ENCODE data around the gene CHST1. TPM values are rescaled to one million over a fixed set of nuclear protein-coding genes. Genes with fewer than 3 reads are reported as not detected.

CHST1 gene
- total RNA-seq, 1 experiment from 2014 or later, result not detected

- H3K4me3 Mint-ChIP-seq (ENCODE audit: unreplicated experiment), result no peak overlapping the region
- ChIA-PET CTCF (no interaction called here), POLR2A (no interaction called here)
- TF ChIP-seq, protein P1, sequence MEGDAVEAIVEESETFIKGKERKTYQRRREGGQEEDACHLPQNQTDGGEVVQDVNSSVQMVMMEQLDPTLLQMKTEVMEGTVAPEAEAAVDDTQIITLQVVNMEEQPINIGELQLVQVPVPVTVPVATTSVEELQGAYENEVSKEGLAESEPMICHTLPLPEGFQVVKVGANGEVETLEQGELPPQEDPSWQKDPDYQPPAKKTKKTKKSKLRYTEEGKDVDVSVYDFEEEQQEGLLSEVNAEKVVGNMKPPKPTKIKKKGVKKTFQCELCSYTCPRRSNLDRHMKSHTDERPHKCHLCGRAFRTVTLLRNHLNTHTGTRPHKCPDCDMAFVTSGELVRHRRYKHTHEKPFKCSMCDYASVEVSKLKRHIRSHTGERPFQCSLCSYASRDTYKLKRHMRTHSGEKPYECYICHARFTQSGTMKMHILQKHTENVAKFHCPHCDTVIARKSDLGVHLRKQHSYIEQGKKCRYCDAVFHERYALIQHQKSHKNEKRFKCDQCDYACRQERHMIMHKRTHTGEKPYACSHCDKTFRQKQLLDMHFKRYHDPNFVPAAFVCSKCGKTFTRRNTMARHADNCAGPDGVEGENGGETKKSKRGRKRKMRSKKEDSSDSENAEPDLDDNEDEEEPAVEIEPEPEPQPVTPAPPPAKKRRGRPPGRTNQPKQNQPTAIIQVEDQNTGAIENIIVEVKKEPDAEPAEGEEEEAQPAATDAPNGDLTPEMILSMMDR (IDR thresholded peaks at IDR 0.05; ENCODE audit: insufficient read depth in 1 of 2, low read depth in 1 of 2, low read length in 1 of 2, severe bottlenecking in 1 of 2, unreplicated experiment in 1 of 2), result no peak
- H3K9me3 Mint-ChIP-seq (ENCODE audit: unreplicated experiment), result no peaks in the 10 kb centered on the region
- H3K4me3 ChIP-seq (ENCODE audit: low read depth, low read length), result no peak overlapping the region
- no peaks in the 10 kb centered on the region for H3K4me1 ChIP-seq
- H3K36me3 ChIP-seq (ENCODE audit: control insufficient read depth, insufficient read depth, low read length), result no peaks in the 10 kb centered on the region
- H3K27ac Mint-ChIP-seq (ENCODE audit: unreplicated experiment), result no peak overlapping the region
- no peaks in the 10 kb centered on the region for H3K4me1 Mint-ChIP-seq (ENCODE audit: low read depth, unreplicated experiment)
- H3K27me3 ChIP-seq (replicated peaks; ENCODE audit: control insufficient read depth, insufficient read depth, low read length), result no peaks in the 10 kb centered on the region; the same call in 1 of the 2 replicates
- H3K36me3 Mint-ChIP-seq (ENCODE audit: insufficient read depth, unreplicated experiment), result peaks cover 6% of the 10 kb centered on the region
- no TSS peak for BruUV-seq (replicated peaks)
- intact Hi-C loops (cut with micrococcal nuclease; ENCODE audit: unreplicated experiment), result no loop called here
- DNase-seq, result no peak
- no peaks in the 10 kb centered on the region for H3K9me3 ChIP-seq
- peaks cover 15% of the 10 kb centered on the region for H3K27me3 Mint-ChIP-seq (ENCODE audit: insufficient read depth, unreplicated experiment)
Measured at GRCh38 chr11:45672593-45672992, 7.2 kb upstream of the CHST1 start.

GRCh38 chr11:45671246-45672171 is 6.1 kb upstream of the CHST1 start:
- DNase-seq, result no peak
- POLR2A ChIA-PET, result no interaction called here
- no peaks in the 10 kb centered on the region for H3K9me3 Mint-ChIP-seq (ENCODE audit: unreplicated experiment)

GRCh38 chr11:45670386-45671135 is 5.1 kb upstream of the CHST1 start:
- DNase-seq, result no peak
- no peak overlapping the region for H3K27ac Mint-ChIP-seq (ENCODE audit: unreplicated experiment)
- POLR2A ChIA-PET, result no interaction called here
- no peaks in the 10 kb centered on the region for H3K4me1 ChIP-seq
- H3K27me3 ChIP-seq (replicated peaks; ENCODE audit: control insufficient read depth, insufficient read depth, low read length), result no peaks in the 10 kb centered on the region; the same call in 1 of the 2 replicates
- H3K4me1 Mint-ChIP-seq (ENCODE audit: low read depth, unreplicated experiment), result no peaks in the 10 kb centered on the region
- TF ChIP-seq, protein P1 (IDR thresholded peaks at IDR 0.05; ENCODE audit: insufficient read depth in 1 of 2, low read depth in 1 of 2, low read length in 1 of 2, severe bottlenecking in 1 of 2, unreplicated experiment in 1 of 2), result no peak
- peaks cover 6% of the 10 kb centered on the region for H3K36me3 Mint-ChIP-seq (ENCODE audit: insufficient read depth, unreplicated experiment)
- H3K9me3 ChIP-seq, result no peaks in the 10 kb centered on the region
- no peak overlapping the region for H3K4me3 ChIP-seq (ENCODE audit: low read depth, low read length)
- H3K4me3 Mint-ChIP-seq (ENCODE audit: unreplicated experiment), result no peak overlapping the region
- BruUV-seq (replicated peaks), result no TSS peak
- peaks cover 30% of the 10 kb centered on the region for H3K27me3 Mint-ChIP-seq (ENCODE audit: insufficient read depth, unreplicated experiment)
- no peaks in the 10 kb centered on the region for H3K9me3 Mint-ChIP-seq (ENCODE audit: unreplicated experiment)
- CTCF ChIA-PET, result interaction anchor here (1.4 kb wide), 1 partner anchor 16 kb away, joined by 3 read pairs; no protein-coding TSS in a partner anchor
- no peaks in the 10 kb centered on the region for H3K36me3 ChIP-seq (ENCODE audit: control insufficient read depth, insufficient read depth, low read length)
- intact Hi-C loops (cut with micrococcal nuclease; ENCODE audit: unreplicated experiment), result no loop called here

More at GRCh38 chr11:45671246-45672171, 6.1 kb upstream of the CHST1 start:
- peaks cover 6% of the 10 kb centered on the region for H3K36me3 Mint-ChIP-seq (ENCODE audit: insufficient read depth, unreplicated experiment)
- no peaks in the 10 kb centered on the region for H3K4me1 Mint-ChIP-seq (ENCODE audit: low read depth, unreplicated experiment)
- no peak overlapping the region for H3K4me3 Mint-ChIP-seq (ENCODE audit: unreplicated experiment)
- Histone ChIP-seq H3K27me3 (replicated peaks; ENCODE audit: control insufficient read depth, insufficient read depth, low read length) (no peaks in the 10 kb centered on the region; the same call in 1 of the 2 replicates), H3K9me3 (no peaks in the 10 kb centered on the region), H3K4me1 (no peaks in the 10 kb centered on the region), H3K36me3 (ENCODE audit: control insufficient read depth, insufficient read depth, low read length) (no peaks in the 10 kb centered on the region), H3K4me3 (ENCODE audit: low read depth, low read length) (no peak overlapping the region)
- H3K27me3 Mint-ChIP-seq (ENCODE audit: insufficient read depth, unreplicated experiment), result peaks cover 24% of the 10 kb centered on the region
- intact Hi-C loops (cut with micrococcal nuclease; ENCODE audit: unreplicated experiment), result no loop called here
- CTCF ChIA-PET, result no interaction called here
- BruUV-seq (replicated peaks), result no TSS peak
- TF ChIP-seq, protein P1 (IDR thresholded peaks at IDR 0.05; ENCODE audit: insufficient read depth in 1 of 2, low read depth in 1 of 2, low read length in 1 of 2, severe bottlenecking in 1 of 2, unreplicated experiment in 1 of 2), result no peak
- no peak overlapping the region for H3K27ac Mint-ChIP-seq (ENCODE audit: unreplicated experiment)

All from Caco-2 (cell line).